Upper lobe of left lung (tissue), 6 donors: Measurements from ENCODE around the gene TAP2. TPM values are rescaled to one million over a fixed set of nuclear protein-coding genes. Genes with fewer than 3 reads are reported as not detected.

Source experiments
- ATAC-seq, 2 donors: fragments of 200-7000 bp; cut with Tn5 transposase; one replicate each; pipeline ENCODE4 v1.9.1; 2022; ENCODE audit warnings: mild to moderate bottlenecking in 2 of 2, moderate library complexity in 2 of 2; ENCODE audit not compliant: low FRiP score in 2 of 2
- DNase-seq, 2 donors: peaks; one replicate each; pipeline ENCODE4 v3.0.0-alpha.2; 2019 to 2020
- H3K27ac ChIP-seq, 4 donors: fragments of 200-600 bp; sonication (generic); one replicate each; pipeline ENCODE4 v1.5.1; 2016 to 2019
- H3K27me3 ChIP-seq, 4 donors: fragments of 200-600 bp; sonication (generic); one replicate each; pipeline ENCODE4 v1.5.1; 2017 to 2019
- H3K36me3 ChIP-seq, 4 donors: fragments of 200-600 bp; sonication (generic); one replicate each; pipeline ENCODE4 v1.5.1; 2016 to 2019
- H3K4me1 ChIP-seq, 4 donors: fragments of 200-600 bp; sonication (generic); one replicate each; pipeline ENCODE4 v1.5.1; 2018 to 2019
- H3K4me3 ChIP-seq, 4 donors: fragments of 200-600 bp; sonication (generic); one replicate each; pipeline ENCODE4 v1.5.1; 2017 to 2019; ENCODE audit warnings: mild to moderate bottlenecking in 2 of 4, moderate library complexity in 1 of 4
- H3K9me3 ChIP-seq, 4 donors: fragments of 200-600 bp; sonication (generic); one replicate each; pipeline ENCODE4 v1.5.1; 2018 to 2019
- EP300 ChIP-seq, 4 donors: sonication (generic); formaldehyde crosslinking; IDR thresholded peaks; one replicate each; pipeline ENCODE4 v1.5.1; 2017; ENCODE audit warnings: antibody characterized with exemption in 4 of 4, control low read depth in 2 of 4
- POLR2A ChIP-seq, 4 donors: fragments of 450-650 bp; IDR thresholded peaks; one replicate each; pipeline ENCODE4 v1.5.1; 2016 to 2017; ENCODE audit warnings: antibody characterized with exemption in 4 of 4, mild to moderate bottlenecking in 2 of 4
- POLR2AphosphoS5 ChIP-seq, 2 donors: sonication (generic); formaldehyde crosslinking; IDR thresholded peaks; one replicate each; pipeline ENCODE4 v1.5.1; 2017; ENCODE audit warnings: antibody characterized with exemption in 2 of 2
- WGBS, 2 donors: methylation state at CpG; one replicate each; pipeline ENCODE4 v1.1.5; 2017 to 2018; 5-methylcytosine and 5-hydroxymethylcytosine counted together
- total RNA-seq, 6 donors: library from RNA; depleted of rRNA in 4 of 6; stranded (reverse); fragments of >200 nt in 4 of 6; gene quantifications; one replicate each; pipeline versions ENCODE4 v1.1.0 to v1.2.1, GENCODE V29; 2016 to 2021
- TF ChIP-seq, protein P1 (sequence below), 6 experiments: fragments of 450-650 bp in 4 of 6; fragments of 200-600 bp in 2 of 6; sonication (generic) in 2 of 6; IDR thresholded peaks; one replicate each; pipeline ENCODE4 v1.5.1; 2016 to 2019; ENCODE audit warnings: antibody characterized with exemption in 6 of 6
- donor health status: DM: no; HTN: no; CAD: no; lungs with moderate emphysema.
- donor health status: DM: no; HTN: yes; CAD: no; lungs with severe emphysema.

TAP2 gene
- total RNA-seq, 6 donors from 2014 or later, result 17.6 to 266 (median 62.1) TPM

GRCh38 chr6:32825966-32826365 lies 12.6 kb downstream of the TAP2 start:
- peaks cover 7 to 38% (median 30%) of the 10 kb centered on the region in 4 donors for H3K36me3 ChIP-seq
- H3K27me3 ChIP-seq, result no peaks in the 10 kb centered on the region
- H3K4me1 ChIP-seq, result peaks cover 0 to 7% (median 3%) of the 10 kb centered on the region in 4 donors
- DNase-seq (no peak), ATAC-seq (peak in 1 of 2 donors; percentile 45)
- no peak overlapping the region for H3K4me3 ChIP-seq
- H3K27ac ChIP-seq, result peak overlapping the region in 2 of 4 donors; percentile 9 to 46
- 30 to 44% methylated on average over 2 of the region's 2 CpGs for WGBS, 2 donors
- no peaks in the 10 kb centered on the region for H3K9me3 ChIP-seq
- TF ChIP-seq EP300 (IDR thresholded peaks at IDR 0.05) (no peak), POLR2AphosphoS5 (IDR thresholded peaks at IDR 0.05) (no peak)
- TF ChIP-seq, protein P1, sequence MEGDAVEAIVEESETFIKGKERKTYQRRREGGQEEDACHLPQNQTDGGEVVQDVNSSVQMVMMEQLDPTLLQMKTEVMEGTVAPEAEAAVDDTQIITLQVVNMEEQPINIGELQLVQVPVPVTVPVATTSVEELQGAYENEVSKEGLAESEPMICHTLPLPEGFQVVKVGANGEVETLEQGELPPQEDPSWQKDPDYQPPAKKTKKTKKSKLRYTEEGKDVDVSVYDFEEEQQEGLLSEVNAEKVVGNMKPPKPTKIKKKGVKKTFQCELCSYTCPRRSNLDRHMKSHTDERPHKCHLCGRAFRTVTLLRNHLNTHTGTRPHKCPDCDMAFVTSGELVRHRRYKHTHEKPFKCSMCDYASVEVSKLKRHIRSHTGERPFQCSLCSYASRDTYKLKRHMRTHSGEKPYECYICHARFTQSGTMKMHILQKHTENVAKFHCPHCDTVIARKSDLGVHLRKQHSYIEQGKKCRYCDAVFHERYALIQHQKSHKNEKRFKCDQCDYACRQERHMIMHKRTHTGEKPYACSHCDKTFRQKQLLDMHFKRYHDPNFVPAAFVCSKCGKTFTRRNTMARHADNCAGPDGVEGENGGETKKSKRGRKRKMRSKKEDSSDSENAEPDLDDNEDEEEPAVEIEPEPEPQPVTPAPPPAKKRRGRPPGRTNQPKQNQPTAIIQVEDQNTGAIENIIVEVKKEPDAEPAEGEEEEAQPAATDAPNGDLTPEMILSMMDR (IDR thresholded peaks at IDR 0.05), result peak in 3 of 6 experiments; percentile 22 to 51 (median 39)

DNA sequence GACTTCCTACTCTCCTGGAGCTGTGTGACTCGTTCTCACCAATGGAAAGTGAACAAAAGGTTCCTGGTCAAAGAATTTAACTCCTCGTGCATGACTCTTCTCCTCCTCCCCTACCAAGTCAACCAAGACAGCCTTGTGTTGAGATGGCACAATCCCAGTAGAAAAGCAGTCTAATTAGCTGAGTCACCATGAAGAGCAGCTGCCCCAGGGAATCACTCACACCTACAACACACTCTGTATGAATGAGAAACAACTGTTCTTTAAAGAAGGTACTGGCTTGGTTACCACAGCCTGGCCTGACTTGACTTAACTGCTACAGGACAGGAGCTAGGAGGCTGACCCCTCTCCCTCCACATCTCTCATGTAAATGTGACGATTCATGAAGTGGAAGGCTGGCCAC lies 18.8 kb downstream of the TAP2 start:
- Histone ChIP-seq H3K27me3 (no peaks in the 10 kb centered on the region), H3K4me3 (no peak overlapping the region), H3K4me1 (no peaks in the 10 kb centered on the region), H3K27ac (no peak overlapping the region), H3K9me3 (no peaks in the 10 kb centered on the region), H3K36me3 (no peaks in the 10 kb centered on the region)
- no peak for ATAC-seq
- WGBS, 2 donors, result 75 to 76% methylated on average over 2 to 3 of the region's 3 CpGs
- TF ChIP-seq POLR2A (IDR thresholded peaks at IDR 0.05) (no peak), POLR2AphosphoS5 (IDR thresholded peaks at IDR 0.05) (no peak), EP300 (IDR thresholded peaks at IDR 0.05) (no peak)
- TF ChIP-seq, protein P1 (IDR thresholded peaks at IDR 0.05), result no peak
- DNase-seq, result no peak

DNA sequence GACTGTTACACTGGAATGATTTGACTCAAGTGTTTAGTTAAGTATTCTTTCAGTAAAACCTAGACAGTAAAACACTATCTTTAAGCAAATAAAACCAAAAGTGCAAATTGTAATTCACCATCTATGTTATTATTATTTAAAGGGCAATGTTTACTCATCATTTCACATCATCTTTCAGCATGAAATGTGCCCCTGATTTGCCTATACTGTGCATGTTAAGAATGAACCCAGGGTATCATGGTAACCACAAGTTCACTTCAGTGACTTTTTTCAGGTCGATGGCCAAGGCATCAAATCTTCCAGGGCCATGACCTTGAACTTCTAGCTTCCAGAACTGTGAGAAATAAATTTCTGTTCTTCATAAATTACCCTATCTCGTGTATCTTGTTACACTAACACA lies 19.7 kb downstream of the TAP2 start:
- DNase-seq (no peak), ATAC-seq (no peak)
- no peaks in the 10 kb centered on the region for H3K36me3 ChIP-seq
- TF ChIP-seq POLR2A (IDR thresholded peaks at IDR 0.05) (no peak), EP300 (IDR thresholded peaks at IDR 0.05) (no peak), POLR2AphosphoS5 (IDR thresholded peaks at IDR 0.05) (no peak)
- TF ChIP-seq, protein P1 (IDR thresholded peaks at IDR 0.05), result no peak
- no peak overlapping the region for H3K4me3 ChIP-seq
- H3K9me3 ChIP-seq, result no peaks in the 10 kb centered on the region
- no peaks in the 10 kb centered on the region for H3K4me1 ChIP-seq
- H3K27me3 ChIP-seq, result no peaks in the 10 kb centered on the region
- H3K27ac ChIP-seq, result no peak overlapping the region
- WGBS, 2 donors, result 78 to 85% methylated on average over 2 of the region's 2 CpGs

GRCh38 chr6:32816746-32817204 lies 21.8 kb downstream of the TAP2 start, which contains the start of gene HLA-DOB:
Gene HLA-DOB (minus strand): TSS chr6:32817002. CDS start chr6:32816951, 51 bp downstream.
- 51 to 56% methylated on average over 3 of the region's 3 CpGs for WGBS, 2 donors
- DNase-seq, result peak in 1 of 2 donors; percentile 51
- Histone ChIP-seq H3K36me3 (no peaks in the 10 kb centered on the region), H3K27me3 (no peaks in the 10 kb centered on the region), H3K9me3 (no peaks in the 10 kb centered on the region), H3K4me3 (peak within 1 kb of the TSS in 3 of 4 donors; percentile 14 to 31 (median 29)), H3K27ac (peak within 1 kb of the TSS in 3 of 4 donors; percentile 28 to 50 (median 44)), H3K4me1 (no peaks in the 10 kb centered on the region)
- peak; percentile 50 to 80 for ATAC-seq
- peak in 1 of 4 donors; percentile 15 for TF ChIP-seq EP300 (IDR thresholded peaks at IDR 0.05)
- TF ChIP-seq, protein P1 (IDR thresholded peaks at IDR 0.05), result no peak

- no peak overlapping the region for H3K4me3 ChIP-seq
- H3K4me1 ChIP-seq, result no peaks in the 10 kb centered on the region
- TF ChIP-seq POLR2AphosphoS5 (IDR thresholded peaks at IDR 0.05), result no peak
- no peak for TF ChIP-seq EP300 (IDR thresholded peaks at IDR 0.05)
- TF ChIP-seq, protein P1 (IDR thresholded peaks at IDR 0.05), result no peak
- TF ChIP-seq POLR2A (IDR thresholded peaks at IDR 0.05), result no peak
- H3K27me3 ChIP-seq, result no peaks in the 10 kb centered on the region
- H3K9me3 ChIP-seq, result no peaks in the 10 kb centered on the region
- DNase-seq (no peak), ATAC-seq (no peak)
- 82 to 84% methylated on average over 2 of the region's 2 CpGs for WGBS, 2 donors
- H3K27ac ChIP-seq, result peak overlapping the region in 1 of 4 donors; percentile 28
- H3K36me3 ChIP-seq, result no peaks in the 10 kb centered on the region
Measured at GRCh38 chr6:32815996-32816395, 22.5 kb downstream of the TAP2 start.
